B cell (primary cell): Measurements from ENCODE around the gene CORO2B. TPM values are rescaled to one million over a fixed set of nuclear protein-coding genes. Genes with fewer than 3 reads are reported as not detected.

Experiments used
- ATAC-seq: fragments of 200-7000 bp; cut with Tn5 transposase; one replicate; pipeline ENCODE4 v1.10.0; 2021; ENCODE audit warnings: low read depth, mild to moderate bottlenecking, moderate number of reproducible peaks, moderate library complexity
- CTCF ChIA-PET: fragments of 350-600 bp; sonication (Branson Sonifier 250); formaldehyde crosslinking; loops from one replicate; lab custom pipeline; 2021; ENCODE audit warnings: antibody characterized with exemption, inconsistent platforms; lab: Charles Lee
- POLR2A ChIA-PET: fragments of 350-600 bp; sonication (Branson Sonifier 250); formaldehyde crosslinking; loops from one replicate; lab custom pipeline; 2021; ENCODE audit warnings: antibody characterized with exemption; lab: Charles Lee
- DNase-seq: peaks from one replicate; pipeline ENCODE4 v3.0.0; 2013
- H2AFZ ChIP-seq: 2 replicates; pipeline ENCODE4 v1.6.1; 2012; ENCODE audit warnings: mild to moderate bottlenecking, low read depth, low read length; ENCODE audit not compliant: insufficient read depth, poor library complexity, severe bottlenecking
- H3K27ac ChIP-seq, 2 donors: 1 replicate in 1 of 2; 2 replicates in 1 of 2; pipeline ENCODE4 v1.5.1; 2012 to 2013; ENCODE audit warnings: low read length in 2 of 2, mild to moderate bottlenecking in 2 of 2, moderate library complexity in 1 of 2
- H3K27me3 ChIP-seq, 4 experiments: fragments of 200-600 bp in 1 of 4; sonication (generic) in 1 of 4; replicated peaks in 1 of 4; 1 replicate in 2 of 4; 2 replicates in 2 of 4; pipeline versions ENCODE4 v1.6.1 to v1.7.0; 2013 to 2016; ENCODE audit warnings: low read length in 3 of 4, mild to moderate bottlenecking in 2 of 4, mixed read lengths in 1 of 4, moderate library complexity in 1 of 4; ENCODE audit not compliant: insufficient read depth in 4 of 4, control insufficient read depth in 3 of 4; ENCODE audit errors: control extremely low read depth in 1 of 4
- H3K36me3 ChIP-seq, 2 experiments: replicated peaks in 1 of 2; 1 replicate in 1 of 2; 2 replicates in 1 of 2; pipeline versions ENCODE4 v1.6.1 to v1.7.1; 2013; ENCODE audit warnings: low read length in 1 of 2; ENCODE audit not compliant: insufficient read depth in 2 of 2, control insufficient read depth in 1 of 2; ENCODE audit errors: control extremely low read depth in 1 of 2, extremely low read depth in 1 of 2
- H3K4me1 ChIP-seq, 2 donors: fragments of 200-600 bp in 1 of 2; sonication (generic) in 1 of 2; 1 replicate in 1 of 2; 2 replicates in 1 of 2; pipeline versions ENCODE4 v1.5.1 to v1.6.1; 2013 to 2017; ENCODE audit warnings: low read length in 2 of 2; ENCODE audit not compliant: control insufficient read depth in 2 of 2, insufficient read depth in 2 of 2
- H3K4me2 ChIP-seq: replicated peaks from 2 replicates; pipeline ENCODE3; 2012; ENCODE audit warnings: mild to moderate bottlenecking, low read depth, low read length; ENCODE audit not compliant: poor library complexity, severe bottlenecking
- H3K4me3 ChIP-seq, 5 experiments: fragments of 200-600 bp in 1 of 5; sonication (generic) in 1 of 5; 1 replicate in 3 of 5; 2 replicates in 2 of 5; pipeline versions ENCODE4 v1.5.1 to v1.7.0; 2011 to 2016; ENCODE audit warnings: low read length in 4 of 5, mild to moderate bottlenecking in 4 of 5, low read depth in 2 of 5, control low read depth in 1 of 5, moderate library complexity in 1 of 5; ENCODE audit not compliant: insufficient read depth in 1 of 5; ENCODE audit errors: control extremely low read depth in 1 of 5, extremely low read depth in 1 of 5
- H3K79me2 ChIP-seq: fragments of 200-600 bp; sonication (generic); one replicate; pipeline ENCODE4 v1.6.0; 2016; ENCODE audit warnings: low read length; ENCODE audit not compliant: control insufficient read depth, insufficient read depth
- H3K9ac ChIP-seq: fragments of 200-600 bp; sonication (generic); 2 replicates; pipeline ENCODE4 v1.6.1; 2017; ENCODE audit warnings: mild to moderate bottlenecking, low read length, moderate library complexity
- H3K9me3 ChIP-seq, 3 donors: one replicate each; pipeline versions ENCODE4 v1.6.1 to v1.7.1; 2013; ENCODE audit warnings: low read length in 2 of 3; ENCODE audit not compliant: control insufficient read depth in 2 of 3, insufficient read depth in 1 of 3; ENCODE audit errors: control extremely low read depth in 1 of 3
- H4K20me1 ChIP-seq: 2 replicates; pipeline ENCODE4 v1.6.0; 2012; ENCODE audit warnings: mild to moderate bottlenecking, low read length; ENCODE audit not compliant: insufficient read depth, control insufficient read depth, poor library complexity, severe bottlenecking
- H3K27ac Mint-ChIP-seq: one replicate; pipeline ENCODE4 v1.8.0; 2021; ENCODE audit warnings: mixed read lengths
- H3K27me3 Mint-ChIP-seq: one replicate; pipeline ENCODE4 v1.8.0; 2021; ENCODE audit warnings: mixed read lengths
- H3K4me1 Mint-ChIP-seq: one replicate; pipeline ENCODE4 v1.8.0; 2021; ENCODE audit warnings: mixed read lengths
- H3K4me3 Mint-ChIP-seq: one replicate; pipeline ENCODE4 v1.8.0; 2021; ENCODE audit warnings: mixed read lengths
- H3K9me3 Mint-ChIP-seq: one replicate; pipeline ENCODE4 v1.8.0; 2022; ENCODE audit warnings: mixed read lengths; ENCODE audit not compliant: insufficient read depth
- CTCF ChIP-seq: fragments of 200-600 bp; IDR thresholded peaks from one replicate; pipeline ENCODE4 v1.8.0; 2022; ENCODE audit warnings: antibody characterized with exemption, mild to moderate bottlenecking
- EZH2 ChIP-seq: IDR thresholded peaks from 2 replicates; pipeline ENCODE4 v1.6.1; 2012; ENCODE audit warnings: borderline replicate concordance, low read depth, mild to moderate bottlenecking, moderate library complexity, low read length; ENCODE audit not compliant: insufficient read depth, poor library complexity, severe bottlenecking
- WGBS: methylation state at CpG from one replicate; pipeline ENCODE4 v1.1.5; 2013; ENCODE audit warnings: missing lambda C conversion rate; ENCODE audit not compliant: insufficient coverage; 5-methylcytosine and 5-hydroxymethylcytosine counted together
- intact Hi-C: fragments of 100-400 bp; cut with micrococcal nuclease; formaldehyde crosslinking; loops from one replicate; pipeline ENCODE4 v1.10.0; 2022
- polyA plus RNA-seq: library from polyadenylated mRNA; depleted of rRNA; stranded (reverse); fragments of >200 nt; gene quantifications from 2 replicates; pipeline ENCODE4 v1.2.3, GENCODE V29; 2012
- total RNA-seq, 2 donors: library from RNA; stranded (reverse); fragments of 120-200 nt in 1 of 2; gene quantifications; 1 replicate in 1 of 2; 2 replicates in 1 of 2; pipeline versions ENCODE4 v1.2.3 to v1.2.4, GENCODE V29; 2013 to 2022

Gene CORO2B
- total and polyA plus RNA-seq, 2 donors (not counting 1 experiment from before 2014, with no cell fraction given), result 9.5 to 11.3 TPM

- Histone ChIP-seq H2AFZ (no peak overlapping the region), H3K27ac (no peak overlapping the region), H3K9me3 (no peaks in the 10 kb centered on the region), H3K79me2 (peaks cover 77% of the 10 kb centered on the region), H3K27me3 (peaks cover 0 to 3% (median 0%) of the 10 kb centered on the region in 4 experiments), H3K4me2 (no peak overlapping the region), H3K9ac (no peak overlapping the region), H3K4me3 (no peak overlapping the region), H4K20me1 (peaks cover 10% of the 10 kb centered on the region), H3K4me1 (peaks cover 22 to 25% of the 10 kb centered on the region in 2 donors), H3K36me3 (no peaks in the 10 kb centered on the region)
- peaks cover 42% of the 10 kb centered on the region for H3K4me1 Mint-ChIP-seq
- peaks cover 9% of the 10 kb centered on the region for H3K27me3 Mint-ChIP-seq
- ChIA-PET POLR2A (no interaction called here), CTCF (no interaction called here)
- no peak for TF ChIP-seq CTCF
- no peak for TF ChIP-seq EZH2
- no peaks in the 10 kb centered on the region for H3K9me3 Mint-ChIP-seq
- H3K27ac Mint-ChIP-seq, result no peak overlapping the region
- WGBS, result 91% methylated on average over 1 of the region's 2 CpGs
- H3K4me3 Mint-ChIP-seq, result no peak overlapping the region
- DNase-seq (no peak), ATAC-seq (no peak)
- intact Hi-C loops, result no loop called here
These were observed 10.3 kb downstream of the CORO2B start for GRCh38 chr15:68589053-68589452.

GRCh38 chr15:68589783-68590710, 11.3 kb downstream of the CORO2B start:
- POLR2A ChIA-PET, result no interaction called here
- no peak for DNase-seq
- intact Hi-C loops, result no loop called here

More at GRCh38 chr15:68589783-68590710, 11.3 kb downstream of the CORO2B start:
- Histone ChIP-seq H3K9me3 (no peaks in the 10 kb centered on the region), H3K9ac (no peak overlapping the region), H3K4me3 (no peak overlapping the region), H3K79me2 (peaks cover 84% of the 10 kb centered on the region), H3K4me2 (no peak overlapping the region), H3K27me3 (peaks cover 0 to 3% (median 0%) of the 10 kb centered on the region in 4 experiments), H3K27ac (no peak overlapping the region), H2AFZ (no peak overlapping the region), H3K36me3 (no peaks in the 10 kb centered on the region), H4K20me1 (peaks cover 17% of the 10 kb centered on the region), H3K4me1 (peaks cover 32 to 35% of the 10 kb centered on the region in 2 donors)
- Mint-ChIP-seq H3K27ac (no peak overlapping the region), H3K27me3 (peaks cover 9% of the 10 kb centered on the region), H3K4me3 (no peak overlapping the region), H3K9me3 (no peaks in the 10 kb centered on the region), H3K4me1 (peaks cover 51% of the 10 kb centered on the region)
- CTCF ChIA-PET, result no interaction called here
- ATAC-seq, result no peak
- TF ChIP-seq EZH2, result no peak
- TF ChIP-seq CTCF, result no peak
- WGBS, result 88% methylated on average over 8 of the region's 15 CpGs
